Liver (tissue), 9 donors: ENCODE results near the gene ETV3. TPM values are rescaled to one million over a fixed set of nuclear protein-coding genes. Genes with fewer than 3 reads are reported as not detected.

Source experiments
- DNase-seq: peaks from one replicate; pipeline ENCODE4 v3.0.0-alpha.2; 2017; ENCODE audit warnings: low spot score
- H3K27ac ChIP-seq, 2 donors: one replicate each; pipeline ENCODE4 v1.7.0; 2013; ENCODE audit warnings: inconsistent platforms in 2 of 2, low read length in 2 of 2, control low read depth in 1 of 2, low read depth in 1 of 2, mild to moderate bottlenecking in 1 of 2
- H3K27me3 ChIP-seq, 4 donors: one replicate each; pipeline versions ENCODE4 v1.6.1 to v1.7.0; 2013; ENCODE audit warnings: low read length in 3 of 4, inconsistent platforms in 1 of 4, mild to moderate bottlenecking in 1 of 4, moderate library complexity in 1 of 4; ENCODE audit not compliant: control insufficient read depth in 4 of 4, insufficient read depth in 4 of 4
- H3K36me3 ChIP-seq, 4 donors: one replicate each; pipeline versions ENCODE4 v1.6.1 to v1.7.0; 2013; ENCODE audit warnings: low read length in 3 of 4, mild to moderate bottlenecking in 3 of 4, low read depth in 1 of 4, moderate library complexity in 1 of 4; ENCODE audit not compliant: control insufficient read depth in 4 of 4, insufficient read depth in 3 of 4
- H3K4me1 ChIP-seq, 4 donors: one replicate each; pipeline versions ENCODE4 v1.6.1 to v1.7.0; 2013; ENCODE audit warnings: low read length in 3 of 4, mild to moderate bottlenecking in 3 of 4, moderate library complexity in 1 of 4; ENCODE audit not compliant: control insufficient read depth in 4 of 4, insufficient read depth in 4 of 4
- H3K4me3 ChIP-seq, 3 donors: one replicate each; pipeline versions ENCODE4 v1.6.1 to v1.7.0; 2013; ENCODE audit warnings: low read length in 3 of 3, control low read depth in 1 of 3, low read depth in 1 of 3, mild to moderate bottlenecking in 1 of 3
- H3K9ac ChIP-seq, 2 donors: one replicate each; pipeline ENCODE4 v1.7.0; 2013; ENCODE audit warnings: low read length in 2 of 2, mild to moderate bottlenecking in 2 of 2, moderate library complexity in 2 of 2, control low read depth in 1 of 2, low read depth in 1 of 2
- H3K9me3 ChIP-seq, 4 donors: one replicate each; pipeline versions ENCODE4 v1.6.1 to v1.7.0; 2013; ENCODE audit warnings: low read length in 3 of 4; ENCODE audit not compliant: control insufficient read depth in 4 of 4
- EGR1 ChIP-seq, 2 donors: IDR thresholded peaks; 2 replicates each; pipeline ENCODE4 v1.6.1; 2016 to 2018; ENCODE audit warnings: antibody characterized with exemption in 2 of 2, low read depth in 2 of 2
- FOXA1 ChIP-seq: IDR thresholded peaks from 2 replicates; pipeline ENCODE4 v1.6.1; 2016; ENCODE audit warnings: antibody characterized with exemption
- FOXA2 ChIP-seq: IDR thresholded peaks from 2 replicates; pipeline ENCODE4 v1.6.1; 2016; ENCODE audit warnings: antibody characterized with exemption
- GABPA ChIP-seq, 2 donors: IDR thresholded peaks in 1 of 2; conservative IDR thresholded peaks in 1 of 2; 2 replicates each; pipeline ENCODE4 v1.6.1; 2016; ENCODE audit warnings: antibody characterized with exemption in 2 of 2, mild to moderate bottlenecking in 1 of 2, moderate library complexity in 1 of 2
- HNF4A ChIP-seq, 2 donors: conservative IDR thresholded peaks; 2 replicates each; pipeline ENCODE4 v1.6.1; 2016; ENCODE audit warnings: antibody characterized with exemption in 2 of 2, mild to moderate bottlenecking in 2 of 2
- HNF4G ChIP-seq: IDR thresholded peaks from 2 replicates; pipeline ENCODE4 v1.6.1; 2016; ENCODE audit warnings: antibody characterized with exemption
- JUND ChIP-seq, 2 donors: IDR thresholded peaks; 2 replicates each; pipeline ENCODE4 v1.6.1; 2016; ENCODE audit warnings: antibody characterized with exemption in 2 of 2
- NR2F2 ChIP-seq: IDR thresholded peaks from 2 replicates; pipeline ENCODE4 v1.6.1; 2016; ENCODE audit warnings: antibody characterized with exemption
- RAD21 ChIP-seq, 2 donors: IDR thresholded peaks; 2 replicates each; pipeline ENCODE4 v1.6.1; 2016; ENCODE audit warnings: antibody characterized with exemption in 2 of 2, mild to moderate bottlenecking in 2 of 2
- RXRA ChIP-seq, 2 donors: IDR thresholded peaks; 2 replicates each; pipeline ENCODE4 v1.6.1; 2017 to 2018; ENCODE audit warnings: antibody characterized with exemption in 2 of 2, mild to moderate bottlenecking in 1 of 2
- SP1 ChIP-seq: IDR thresholded peaks from 2 replicates; pipeline ENCODE4 v1.6.1; 2018; ENCODE audit warnings: antibody characterized with exemption, mild to moderate bottlenecking
- WGBS: extraction: QIAGEN DNeasy Blood & Tissue Kit; methylation state at CpG from one replicate; pipeline ENCODE4 v1.1.7; 2013; 5-methylcytosine and 5-hydroxymethylcytosine counted together
- polyA plus RNA-seq, 2 donors: library from polyadenylated mRNA; stranded (reverse) in 1 of 2; unstranded in 1 of 2; fragments of 200-250 nt in 1 of 2; fragments of >200 nt in 1 of 2; fragmentation: Nextera tagmentation in 1 of 2; extraction: Ambion mirVana in 1 of 2; gene quantifications; one replicate each; pipeline versions ENCODE4 v1.2.1 to v1.2.3, GENCODE V29; 2013 to 2015
- total RNA-seq, 2 donors: library from RNA; depleted of rRNA; stranded (reverse); fragments of >200 nt; gene quantifications; one replicate each; pipeline ENCODE4 v1.2.3, GENCODE V29; 2014
- TF ChIP-seq, protein P1 (sequence below): IDR thresholded peaks from 2 replicates; pipeline ENCODE4 v1.6.1; 2016; ENCODE audit warnings: antibody characterized with exemption
- TF ChIP-seq, protein P2 (sequence below): fragments of 150-350 bp; IDR thresholded peaks from 2 replicates; pipeline ENCODE4 v1.5.1; 2017; ENCODE audit warnings: improper control_type of control experiment, low read depth, low read length; ENCODE audit not compliant: missing input control
- donor health status: healthy.
- donor health status: healthy.
- donor health status: healthy.
- donor health status: healthy.
- donor health status: healthy.

The ETV3 gene
- total and polyA plus RNA-seq, 4 donors, result 2.0 to 10.8 (median 5.3) TPM

DNA sequence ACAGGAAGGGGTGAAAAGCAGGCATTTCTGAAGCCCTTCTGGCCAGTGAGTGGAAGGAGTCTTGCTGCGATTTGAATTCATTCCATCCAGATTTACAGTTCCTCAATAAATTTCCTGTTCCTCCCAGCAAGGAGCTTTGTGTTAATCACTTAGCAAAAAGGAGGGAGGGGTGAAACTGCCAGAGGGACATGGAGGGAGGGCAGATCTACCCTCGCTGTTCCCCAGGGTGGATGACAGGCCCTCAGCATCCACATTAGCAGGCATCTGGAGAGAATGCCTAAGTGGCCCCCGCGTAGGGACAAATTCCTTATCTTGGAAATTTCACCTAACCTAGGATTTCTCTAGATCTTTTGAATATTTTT is 1.2 kb downstream of the ETV3 start:
- WGBS, result 41% methylated on average over 4 of the region's 4 CpGs
- Histone ChIP-seq H3K27ac (peak overlapping the region; percentile 83 to 87), H3K9me3 (no peaks in the 10 kb centered on the region), H3K27me3 (no peaks in the 10 kb centered on the region), H3K9ac (peak overlapping the region; percentile 81 to 90), H3K36me3 (peaks cover under 1 to 34% (median 32%) of the 10 kb centered on the region in 4 donors), H3K4me3 (peak overlapping the region; percentile 90 to 98 (median 94)), H3K4me1 (peaks cover 9 to 28% (median 25%) of the 10 kb centered on the region in 4 donors)
- TF ChIP-seq HNF4G (no peak), SP1 (no peak), NR2F2 (no peak), FOXA1 (no peak), RXRA (IDR thresholded peaks at IDR 0.05) (no peak), FOXA2 (no peak), JUND (IDR thresholded peaks at IDR 0.05) (no peak), GABPA (IDR thresholded peaks at IDR 0.05 in 1 of 2, conservative IDR thresholded peaks at IDR 0.05 in 1 of 2) (no peak), HNF4A (conservative IDR thresholded peaks at IDR 0.05) (no peak)
- TF ChIP-seq, protein P1, sequence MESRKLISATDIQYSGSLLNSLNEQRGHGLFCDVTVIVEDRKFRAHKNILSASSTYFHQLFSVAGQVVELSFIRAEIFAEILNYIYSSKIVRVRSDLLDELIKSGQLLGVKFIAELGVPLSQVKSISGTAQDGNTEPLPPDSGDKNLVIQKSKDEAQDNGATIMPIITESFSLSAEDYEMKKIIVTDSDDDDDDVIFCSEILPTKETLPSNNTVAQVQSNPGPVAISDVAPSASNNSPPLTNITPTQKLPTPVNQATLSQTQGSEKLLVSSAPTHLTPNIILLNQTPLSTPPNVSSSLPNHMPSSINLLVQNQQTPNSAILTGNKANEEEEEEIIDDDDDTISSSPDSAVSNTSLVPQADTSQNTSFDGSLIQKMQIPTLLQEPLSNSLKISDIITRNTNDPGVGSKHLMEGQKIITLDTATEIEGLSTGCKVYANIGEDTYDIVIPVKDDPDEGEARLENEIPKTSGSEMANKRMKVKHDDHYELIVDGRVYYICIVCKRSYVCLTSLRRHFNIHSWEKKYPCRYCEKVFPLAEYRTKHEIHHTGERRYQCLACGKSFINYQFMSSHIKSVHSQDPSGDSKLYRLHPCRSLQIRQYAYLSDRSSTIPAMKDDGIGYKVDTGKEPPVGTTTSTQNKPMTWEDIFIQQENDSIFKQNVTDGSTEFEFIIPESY, result no peak
- TF ChIP-seq, protein P2, sequence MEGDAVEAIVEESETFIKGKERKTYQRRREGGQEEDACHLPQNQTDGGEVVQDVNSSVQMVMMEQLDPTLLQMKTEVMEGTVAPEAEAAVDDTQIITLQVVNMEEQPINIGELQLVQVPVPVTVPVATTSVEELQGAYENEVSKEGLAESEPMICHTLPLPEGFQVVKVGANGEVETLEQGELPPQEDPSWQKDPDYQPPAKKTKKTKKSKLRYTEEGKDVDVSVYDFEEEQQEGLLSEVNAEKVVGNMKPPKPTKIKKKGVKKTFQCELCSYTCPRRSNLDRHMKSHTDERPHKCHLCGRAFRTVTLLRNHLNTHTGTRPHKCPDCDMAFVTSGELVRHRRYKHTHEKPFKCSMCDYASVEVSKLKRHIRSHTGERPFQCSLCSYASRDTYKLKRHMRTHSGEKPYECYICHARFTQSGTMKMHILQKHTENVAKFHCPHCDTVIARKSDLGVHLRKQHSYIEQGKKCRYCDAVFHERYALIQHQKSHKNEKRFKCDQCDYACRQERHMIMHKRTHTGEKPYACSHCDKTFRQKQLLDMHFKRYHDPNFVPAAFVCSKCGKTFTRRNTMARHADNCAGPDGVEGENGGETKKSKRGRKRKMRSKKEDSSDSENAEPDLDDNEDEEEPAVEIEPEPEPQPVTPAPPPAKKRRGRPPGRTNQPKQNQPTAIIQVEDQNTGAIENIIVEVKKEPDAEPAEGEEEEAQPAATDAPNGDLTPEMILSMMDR, result no peak
- no peak for DNase-seq

DNA sequence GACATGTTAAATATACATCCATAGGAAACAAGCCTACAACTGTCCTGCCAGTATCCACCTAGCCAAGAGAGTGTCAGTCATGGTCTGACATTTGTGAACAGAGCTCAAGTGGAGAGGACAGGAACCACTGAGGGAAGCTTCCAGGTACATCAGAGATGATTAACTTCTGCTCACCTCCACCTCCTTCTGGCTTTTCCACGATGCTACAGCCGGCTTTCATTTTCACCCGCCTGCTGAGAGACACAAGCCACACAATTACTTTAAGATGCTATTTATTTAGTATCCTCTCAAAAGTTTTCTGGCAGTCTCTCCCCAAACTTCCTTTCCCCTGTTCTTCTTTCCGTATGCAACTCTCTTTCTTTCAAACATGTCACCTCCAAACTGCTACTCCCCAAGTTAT is 2.1 kb downstream of the ETV3 start:
- DNase-seq, result no peak
- WGBS, result 42% methylated on average over 4 of the region's 4 CpGs
- Histone ChIP-seq H3K9me3 (no peaks in the 10 kb centered on the region), H3K4me3 (peak overlapping the region in 1 of 3 donors; percentile 6), H3K27me3 (no peaks in the 10 kb centered on the region), H3K36me3 (peaks cover 3 to 42% (median 37%) of the 10 kb centered on the region in 4 donors), H3K27ac (no peak overlapping the region), H3K9ac (peak overlapping the region in 1 of 2 donors; percentile 90), H3K4me1 (peaks cover 9 to 28% (median 25%) of the 10 kb centered on the region in 4 donors)
- TF ChIP-seq RAD21 (IDR thresholded peaks at IDR 0.05) (peak in 1 of 2 donors; percentile 5), HNF4A (conservative IDR thresholded peaks at IDR 0.05) (no peak)

DNA sequence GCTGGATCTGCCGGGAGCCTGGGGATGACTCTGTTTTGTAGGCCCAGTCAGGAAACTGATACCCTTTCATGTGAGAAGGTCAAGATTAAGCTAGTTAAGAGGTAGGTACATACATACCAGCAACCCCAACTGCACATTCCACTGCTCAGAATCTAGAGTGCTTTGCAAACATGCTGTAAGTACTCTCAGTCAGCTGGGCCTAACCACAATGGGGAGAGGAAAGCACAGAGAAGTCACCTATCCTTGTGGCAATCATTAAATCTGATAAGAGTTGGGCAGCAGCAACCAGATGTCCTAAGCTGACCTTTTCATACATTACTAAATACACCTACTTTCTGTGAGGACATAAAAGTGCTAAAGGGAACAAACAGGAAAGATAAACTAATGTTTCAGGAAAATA is 2.5 kb downstream of the ETV3 start:
- no peaks in the 10 kb centered on the region for H3K27me3 ChIP-seq
- H3K27ac ChIP-seq, result no peak overlapping the region
- peaks cover 9 to 28% (median 25%) of the 10 kb centered on the region in 4 donors for H3K4me1 ChIP-seq
- DNase-seq, result no peak
- peaks cover 3 to 47% (median 42%) of the 10 kb centered on the region in 4 donors for H3K36me3 ChIP-seq
- H3K9me3 ChIP-seq, result no peaks in the 10 kb centered on the region
- WGBS, result 69% methylated on average over 1 of the region's 1 CpG
- TF ChIP-seq, protein P1, result no peak
- TF ChIP-seq GABPA (IDR thresholded peaks at IDR 0.05 in 1 of 2, conservative IDR thresholded peaks at IDR 0.05 in 1 of 2), result peak in 1 of 2 donors; percentile 23
- TF ChIP-seq, protein P2, result no peak
- no peak for TF ChIP-seq SP1
- TF ChIP-seq HNF4A (conservative IDR thresholded peaks at IDR 0.05), result peak in 1 of 2 donors; percentile 8
- TF ChIP-seq RXRA (IDR thresholded peaks at IDR 0.05), result peak; percentile 57 to 60
- TF ChIP-seq EGR1 (IDR thresholded peaks at IDR 0.05; ENCODE audit: low read depth in 2 of 2), result no peak
- no peak for TF ChIP-seq JUND (IDR thresholded peaks at IDR 0.05)
- H3K4me3 ChIP-seq, result no peak overlapping the region
- no peak overlapping the region for H3K9ac ChIP-seq
